Measurements from ENCODE around the gene PODNL1.

DNA sequence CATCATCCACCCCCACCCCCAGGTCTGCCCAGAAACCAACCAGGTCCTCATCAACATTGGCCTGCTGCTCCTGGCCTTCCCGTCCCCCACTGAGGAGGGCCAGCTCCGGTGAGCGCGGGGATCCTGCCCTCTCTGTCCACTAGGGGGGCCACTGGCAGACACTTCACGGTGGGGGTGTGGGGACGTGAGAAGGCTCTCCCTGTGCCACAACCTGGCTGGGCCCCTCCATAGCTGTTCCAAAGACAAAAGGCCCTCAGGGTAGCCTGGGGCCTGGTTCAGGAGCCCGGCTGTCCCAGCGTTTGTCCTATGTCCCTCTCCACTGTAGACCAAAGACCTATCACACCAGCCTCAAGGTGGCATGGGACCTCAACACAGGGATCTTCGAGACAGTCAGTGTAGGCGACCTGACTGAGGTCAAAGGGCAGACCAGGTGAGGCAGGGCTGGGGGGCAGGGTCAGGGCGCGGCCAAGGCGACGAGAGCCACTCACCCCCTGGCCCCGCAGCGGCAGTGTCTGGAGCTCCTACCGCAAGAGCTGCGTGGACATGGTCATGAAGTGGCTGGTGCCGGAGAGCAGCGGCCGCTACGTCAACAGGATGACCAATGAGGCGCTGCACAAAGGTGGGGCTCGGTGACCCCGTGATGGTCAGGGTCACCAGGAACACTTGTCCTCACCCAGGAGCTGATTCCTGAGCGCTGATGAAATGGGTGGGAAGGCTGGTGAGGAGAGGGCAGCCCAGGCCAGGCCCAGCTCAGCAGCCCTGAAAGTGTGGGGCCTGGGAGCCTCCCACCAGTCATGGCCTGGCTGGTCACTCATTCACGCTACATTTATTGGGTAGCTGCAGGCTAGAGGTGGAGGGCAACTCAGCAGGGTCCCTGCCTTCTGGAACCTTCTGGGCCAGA lies 22.0 kb upstream of the PODNL1 start:
- no peak for TF ChIP-seq TAF1 (IDR thresholded peaks at IDR 0.05; ENCODE audit: low read depth, low read length)
- TF ChIP-seq POLR2A (IDR thresholded peaks at IDR 0.05; ENCODE audit: low read depth, low read length) = no peak
- TF ChIP-seq POLR2AphosphoS5 (IDR thresholded peaks at IDR 0.05; ENCODE audit: low read depth, low read length) = no peak
- no peak for TF ChIP-seq PAX5 (IDR thresholded peaks at IDR 0.05; ENCODE audit: insufficient read depth, low read length, severe bottlenecking)
- TF ChIP-seq SPI1 (IDR thresholded peaks at IDR 0.05; ENCODE audit: low read depth, low read length) = no peak
- TF ChIP-seq POU2F2 (IDR thresholded peaks at IDR 0.05; ENCODE audit: low read depth, low read length) = no peak

Measured in GM12891 (cell line).